Dermis microvascular lymphatic vessel endothelial cell (primary cell): ENCODE results near the gene DGKG. TPM values are rescaled to one million over a fixed set of nuclear protein-coding genes. Genes with fewer than 3 reads are reported as not detected.

Source experiments
- DNase-seq, 2 donors: peaks; one replicate each; pipeline versions ENCODE4 v3.0.0 to v3.0.0-alpha.2; 2010; ENCODE audit warnings: low read depth in 2 of 2
- total RNA-seq: library from RNA; depleted of rRNA; stranded (reverse); fragments of >200 nt; gene quantifications from 2 replicates; pipeline ENCODE4 v1.2.1, GENCODE V29; 2014

The DGKG gene
- total RNA-seq, 1 donor from 2014 or later, result 2.2 TPM

DNA sequence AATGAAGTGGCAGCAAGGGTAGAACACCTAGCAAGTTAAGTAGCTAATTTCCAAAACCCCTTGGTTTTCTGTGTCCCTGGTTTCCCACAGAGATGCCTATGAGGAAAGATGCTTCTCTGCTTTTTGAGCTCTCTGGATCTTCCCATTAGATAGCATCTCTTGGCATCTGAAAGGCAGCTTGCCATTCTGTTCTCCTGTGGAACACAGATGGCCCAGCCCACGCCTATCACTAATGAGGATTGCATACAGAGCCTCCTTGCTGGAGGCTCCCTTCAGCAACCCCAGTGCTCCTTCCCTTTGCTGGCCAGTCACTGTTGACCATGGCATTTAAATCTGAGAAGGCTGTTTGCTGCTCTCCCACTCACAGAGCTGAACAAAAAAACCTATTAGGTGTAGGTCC is 218.8 kb downstream of the DGKG start:
- no peak for DNase-seq

DNA sequence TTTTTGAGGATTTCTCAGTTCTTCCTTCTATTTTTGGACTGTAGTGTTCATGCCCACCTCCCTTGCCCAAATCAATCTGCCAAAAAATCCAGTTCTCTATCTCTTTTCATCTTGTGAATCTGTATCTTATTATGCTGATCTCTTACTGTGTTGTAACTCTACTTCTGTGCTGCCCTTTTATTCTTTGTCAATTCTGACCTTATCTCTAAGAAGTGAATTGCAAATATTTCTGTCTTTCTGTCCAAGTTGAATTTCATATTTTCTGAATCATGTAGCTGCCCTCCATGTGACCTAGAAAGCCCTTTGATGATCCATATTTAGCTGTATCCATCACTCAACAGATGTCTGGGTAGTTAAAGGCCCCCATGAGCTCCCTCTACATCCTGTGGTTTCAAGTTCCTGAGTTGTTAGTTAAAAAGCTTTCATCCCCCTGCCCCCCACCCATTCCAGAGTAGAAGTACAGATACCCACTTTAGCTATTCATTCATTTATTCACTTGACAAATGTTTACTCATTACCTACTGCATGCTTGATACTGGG is 219.6 kb downstream of the DGKG start:
- DNase-seq, result no peak

DNA sequence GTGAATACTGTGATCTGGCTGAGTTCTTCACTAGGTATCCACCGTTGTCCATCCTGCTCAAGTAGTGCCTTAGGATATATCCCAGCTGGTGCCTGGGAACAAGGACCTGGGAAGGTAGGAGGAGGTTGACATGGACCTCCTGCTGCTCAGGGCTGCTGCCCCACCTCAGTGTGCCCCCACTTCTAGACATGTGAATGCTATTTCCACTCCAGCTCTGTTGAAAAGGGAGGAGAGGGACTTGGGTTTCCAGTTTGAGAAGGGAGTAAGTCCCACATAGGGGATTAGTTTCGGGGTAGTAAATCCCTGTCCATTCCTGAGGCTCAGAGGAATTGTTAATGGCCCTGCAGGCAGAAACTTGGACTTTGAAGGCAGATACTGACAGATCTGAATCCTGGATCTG is 220.2 kb downstream of the DGKG start:
- no peak for DNase-seq

DNA sequence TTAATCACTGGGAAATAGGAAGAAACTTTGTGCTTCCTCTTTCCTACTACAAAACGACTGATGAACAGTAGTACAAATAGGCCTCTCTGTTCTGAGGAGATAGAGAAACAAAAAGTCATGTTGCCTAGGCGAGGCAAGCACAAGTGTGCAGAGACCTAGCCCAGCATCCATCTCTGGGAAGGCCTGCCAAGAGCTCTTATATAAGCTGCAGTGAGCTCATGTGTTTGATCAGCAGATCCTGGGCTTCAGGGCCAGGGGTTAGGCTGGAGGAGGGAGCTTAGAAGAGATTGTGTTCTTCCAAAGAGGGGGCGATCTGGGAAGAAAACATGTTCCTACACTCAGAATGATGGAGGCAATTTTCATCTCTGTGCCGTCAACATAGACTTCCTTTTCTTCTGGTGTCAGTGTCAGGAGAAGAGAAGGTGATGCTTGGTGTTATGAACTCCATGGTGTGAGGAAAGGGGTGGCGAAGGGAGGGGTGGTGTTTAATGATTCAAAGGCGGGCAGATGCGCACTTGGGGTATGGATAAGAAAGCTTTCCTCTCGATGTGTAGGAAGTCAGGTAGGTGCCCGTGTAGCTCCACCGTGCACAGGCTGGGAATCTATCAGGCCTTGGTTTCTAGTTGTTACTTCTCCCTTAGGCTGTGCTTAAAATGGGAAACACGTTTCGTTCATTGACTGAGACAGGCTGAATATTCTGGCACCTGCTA is 223.6 kb downstream of the DGKG start:
- no peak for DNase-seq

DNA sequence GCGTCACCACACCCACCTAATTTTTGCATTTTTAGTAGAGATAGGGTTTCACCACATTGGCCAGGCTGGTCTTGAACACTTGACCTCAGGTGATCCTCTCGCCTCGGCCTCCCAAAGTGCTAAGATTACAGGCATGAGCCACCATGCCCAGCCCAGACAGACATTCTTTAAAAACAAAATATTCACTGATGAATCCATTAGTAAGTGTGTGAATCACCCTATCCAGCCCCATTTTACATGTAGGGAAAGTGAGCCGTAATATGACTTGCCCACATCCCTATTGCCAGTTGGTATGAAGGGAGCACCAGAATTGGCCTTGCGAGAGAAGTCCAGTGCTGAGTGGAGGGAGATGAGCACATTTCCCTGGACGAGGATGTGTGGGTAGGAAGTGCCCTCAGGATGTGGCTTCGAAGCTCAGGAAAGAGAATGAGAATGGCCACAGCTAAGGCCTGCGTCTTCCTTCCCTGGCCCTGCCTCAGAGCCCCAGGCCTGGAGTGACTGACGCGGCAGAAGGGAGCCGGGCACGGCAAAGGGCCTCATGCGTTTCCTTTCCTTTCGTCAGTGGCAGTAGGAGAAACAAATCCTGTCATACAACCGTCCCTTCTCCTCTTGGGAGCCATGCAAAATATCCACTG is 224.9 kb downstream of the DGKG start:
- no peak for DNase-seq

DNA sequence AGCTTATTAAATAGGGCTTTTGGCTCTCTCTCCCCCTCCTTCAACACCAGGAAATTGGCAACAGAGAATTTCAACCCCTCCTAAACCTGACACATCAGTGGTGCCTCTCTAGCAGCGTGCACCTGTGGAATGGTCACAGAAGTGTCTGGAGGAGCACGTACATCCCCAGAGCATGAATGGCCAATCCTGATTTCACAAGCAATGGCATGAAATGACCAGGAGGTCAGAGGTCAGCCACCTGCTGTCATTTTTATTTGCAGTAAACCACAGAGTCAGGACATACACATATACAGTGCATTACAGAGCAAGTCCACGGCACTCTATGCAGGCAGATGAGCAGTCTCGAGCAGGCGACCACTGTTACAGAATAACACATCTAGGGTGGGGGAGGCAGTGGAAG is 228.1 kb downstream of the DGKG start:
- no peak for DNase-seq

DNA sequence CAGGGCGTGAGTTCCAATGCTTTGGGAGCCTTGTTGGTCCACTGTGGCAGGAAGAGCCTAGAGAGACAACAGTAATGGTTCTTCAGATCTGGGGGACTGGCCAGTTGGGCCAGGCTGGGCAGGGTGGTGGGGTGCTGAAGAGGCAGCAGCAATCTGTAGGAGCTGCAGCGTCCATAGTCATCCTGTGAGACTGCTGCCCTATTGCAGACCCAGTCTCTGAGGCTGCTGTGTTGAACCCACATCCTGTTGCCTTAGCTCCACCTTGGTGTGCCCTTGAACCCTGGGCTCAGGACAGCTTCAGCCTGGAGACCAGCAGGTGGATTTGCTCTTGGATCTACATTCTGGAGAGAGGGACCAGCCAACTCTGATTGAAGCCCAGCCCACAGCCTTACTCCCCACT is 229.5 kb downstream of the DGKG start:
- no peak for DNase-seq

DNA sequence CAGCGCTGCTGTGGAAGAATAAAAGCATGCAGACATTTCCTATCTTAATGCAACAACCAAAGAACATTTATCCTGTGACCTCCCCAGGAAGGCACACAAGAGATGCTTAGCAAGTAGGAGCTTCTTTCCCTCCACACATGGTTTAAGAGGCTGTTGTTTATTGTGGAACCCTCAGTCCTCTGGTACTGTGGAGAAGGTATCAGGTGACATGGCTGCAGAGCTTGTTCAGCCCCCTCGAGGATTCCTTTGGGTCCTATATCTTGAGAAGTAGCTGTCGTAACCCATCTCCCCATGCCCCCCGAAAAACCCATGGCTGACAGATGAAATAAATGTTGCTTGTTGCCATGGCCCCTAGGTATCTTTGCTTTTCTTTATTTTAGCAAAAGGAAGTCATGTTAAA is 232.8 kb downstream of the DGKG start:
- DNase-seq, result no peak

DNA sequence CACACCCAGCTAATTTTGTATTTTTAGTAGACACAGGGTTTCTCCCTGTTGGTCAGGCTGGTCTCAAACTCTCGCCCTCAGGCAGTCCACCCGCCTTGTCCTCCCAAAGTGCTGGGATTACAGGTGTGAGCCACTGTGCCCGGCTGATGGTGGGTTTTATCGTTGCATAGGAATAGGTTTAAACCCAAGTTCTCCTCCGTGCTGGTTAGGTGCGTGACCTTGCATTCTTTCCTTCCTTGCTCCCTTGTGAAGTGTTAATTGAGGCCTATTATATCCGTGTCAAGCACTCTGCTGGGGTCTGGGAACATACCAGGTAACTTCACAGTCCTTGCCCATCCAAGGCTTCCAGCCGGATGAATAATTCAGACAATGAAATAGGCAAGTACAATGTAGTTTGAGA is 233.9 kb downstream of the DGKG start:
- no peak for DNase-seq

DNA sequence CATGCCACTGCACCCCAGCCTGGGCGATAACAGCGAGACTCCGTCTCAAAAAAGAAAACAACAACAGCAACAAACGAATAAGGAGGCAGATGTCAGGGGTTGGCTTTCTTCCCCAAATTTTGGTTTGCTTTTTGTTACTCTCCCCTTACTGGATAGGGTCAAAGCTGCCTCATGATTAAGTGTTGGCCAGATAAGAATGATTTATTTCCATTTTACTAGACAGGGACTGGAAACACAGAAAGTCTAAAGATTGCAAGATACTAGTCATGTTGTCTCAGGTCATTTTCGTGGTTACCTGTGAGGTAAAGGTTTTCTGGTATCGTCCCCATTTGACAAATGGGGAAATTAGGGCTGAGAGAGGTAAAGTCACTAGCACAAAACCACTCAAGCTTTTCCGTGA is 234.6 kb downstream of the DGKG start:
- DNase-seq, result no peak

DNA sequence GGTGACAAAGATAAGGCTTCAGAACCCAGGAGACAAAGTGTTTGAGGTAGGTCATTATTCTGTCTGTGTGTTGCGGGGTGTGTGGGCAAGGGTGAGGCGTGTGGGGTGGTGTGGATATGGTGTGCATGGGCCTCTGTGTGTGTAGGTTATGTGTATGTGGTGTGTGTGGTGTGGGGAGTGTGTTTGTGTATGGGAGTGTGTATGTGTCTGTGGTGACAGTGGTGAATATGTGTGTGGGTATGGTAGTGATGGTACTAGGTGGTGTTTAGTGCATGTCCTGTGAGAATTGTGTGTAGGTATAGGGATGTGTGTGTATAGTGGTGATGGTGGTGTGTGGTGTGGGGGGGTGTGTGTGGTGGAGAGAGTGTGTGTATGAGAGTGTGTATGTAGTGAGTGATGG is 236.9 kb downstream of the DGKG start:
- DNase-seq, result no peak

DNA sequence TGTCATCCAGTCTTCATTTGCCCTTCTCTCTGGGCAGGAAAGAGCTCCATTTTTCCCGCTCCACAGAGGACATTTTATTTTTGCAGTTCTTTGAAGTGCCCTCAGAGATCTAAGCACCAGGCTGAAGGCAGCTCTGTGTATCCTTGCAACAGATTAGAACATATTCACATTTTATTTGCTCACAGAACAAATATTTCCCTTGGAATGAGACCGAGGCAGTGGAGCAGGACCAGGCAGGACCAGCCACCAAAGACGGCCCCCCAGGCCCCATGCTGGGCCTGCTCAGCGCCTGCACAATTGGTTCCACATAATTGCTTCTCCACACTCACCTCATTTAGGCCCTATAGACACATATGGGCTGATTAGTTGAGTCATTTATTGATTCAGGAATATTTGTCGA is 237.4 kb downstream of the DGKG start:
- no peak for DNase-seq

DNA sequence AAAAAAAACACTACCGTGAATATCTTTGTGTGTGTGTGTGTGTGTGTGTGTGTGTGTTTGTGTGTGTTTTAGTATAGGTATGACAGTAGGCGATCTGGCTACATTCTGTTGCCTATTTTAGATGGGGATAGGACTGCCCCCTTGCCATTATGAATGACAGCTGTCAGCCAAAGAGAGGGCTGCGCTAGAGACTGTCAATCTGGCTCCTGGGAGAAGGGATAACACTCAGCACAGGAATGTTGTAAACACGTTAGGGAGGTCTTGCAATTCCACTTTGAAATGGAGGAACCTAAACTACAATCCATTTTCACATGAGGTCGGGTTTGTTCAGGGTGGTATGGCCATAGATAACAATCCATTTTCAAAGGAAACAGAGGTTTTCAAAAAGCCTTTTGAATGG is 239.0 kb downstream of the DGKG start:
- no peak for DNase-seq

DNA sequence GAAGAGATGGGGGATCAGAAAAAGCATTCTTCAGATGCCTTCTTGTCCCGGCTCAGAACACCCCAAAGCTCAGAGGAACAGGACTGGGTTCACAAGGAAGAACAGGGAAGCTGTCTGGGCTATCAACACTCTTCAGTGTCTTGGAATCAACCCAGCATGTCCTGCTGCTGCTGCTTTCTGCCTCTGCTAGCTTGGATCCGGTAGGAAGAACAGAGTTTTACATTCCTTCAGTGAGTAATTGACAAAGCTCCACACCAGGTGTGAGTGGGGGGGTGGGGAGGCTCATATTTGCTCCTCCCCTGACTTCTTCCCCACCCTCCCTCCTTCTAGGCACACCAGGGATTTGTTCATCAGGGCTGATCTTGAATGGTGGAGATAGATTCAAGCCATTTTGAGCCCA is 240.1 kb downstream of the DGKG start:
- DNase-seq, result no peak

DNA sequence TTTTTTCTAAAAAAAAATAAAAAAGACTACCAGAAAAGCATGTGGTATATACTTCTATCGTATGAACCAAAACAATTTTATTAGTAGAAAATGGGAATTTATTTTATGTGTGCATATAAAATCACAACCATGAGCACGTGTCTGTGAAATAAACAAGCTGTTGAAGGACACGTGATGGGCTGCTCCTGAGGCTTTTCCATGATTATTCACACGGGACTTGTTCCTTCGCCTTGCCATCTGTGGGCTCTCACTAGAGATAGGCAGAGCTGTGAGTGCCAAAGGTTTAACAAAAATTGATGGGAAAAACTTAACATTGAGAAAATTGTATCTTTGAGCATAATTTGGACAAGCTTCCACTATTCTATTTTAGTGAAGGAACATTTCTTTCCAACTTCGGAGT is 240.8 kb downstream of the DGKG start:
- DNase-seq, result no peak

DNA sequence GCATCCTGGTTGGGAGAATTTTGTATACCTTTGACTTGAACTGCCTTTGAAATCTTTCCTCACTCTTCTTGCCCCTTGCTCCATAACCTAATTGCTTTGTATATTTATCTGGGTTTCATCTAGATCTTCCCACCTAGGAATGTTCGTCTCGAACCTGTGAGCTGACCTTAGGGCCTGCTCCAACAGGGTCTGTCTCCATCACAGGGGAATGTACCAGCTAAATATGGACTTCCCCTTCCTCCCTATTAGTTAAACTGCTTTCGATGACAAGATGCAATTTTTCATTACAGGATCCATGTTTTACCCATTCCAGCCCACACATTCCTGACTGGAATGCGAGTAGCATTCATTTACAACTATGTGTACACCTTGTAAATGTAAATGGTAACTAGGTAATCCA is 242.5 kb downstream of the DGKG start:
- no peak for DNase-seq

DNA sequence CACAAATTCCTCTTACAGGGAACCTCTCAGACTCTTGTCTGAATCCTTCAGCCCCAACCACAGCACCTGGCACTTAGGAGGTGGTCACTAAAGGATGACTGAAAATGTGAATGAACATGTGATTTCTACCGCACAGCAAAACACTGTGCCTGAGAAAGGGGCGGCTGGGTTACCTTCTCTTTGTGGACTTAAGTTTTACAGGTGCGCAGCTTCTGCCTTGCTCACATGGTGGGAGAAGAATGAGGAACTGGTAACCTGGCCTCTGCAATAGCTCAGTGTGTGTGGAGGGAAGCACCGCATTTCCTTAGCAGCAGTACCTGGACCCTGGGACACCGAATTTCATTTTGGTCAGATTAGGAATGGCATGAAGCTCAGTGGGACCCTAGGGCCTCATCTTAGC is 243.3 kb downstream of the DGKG start:
- no peak for DNase-seq

DNA sequence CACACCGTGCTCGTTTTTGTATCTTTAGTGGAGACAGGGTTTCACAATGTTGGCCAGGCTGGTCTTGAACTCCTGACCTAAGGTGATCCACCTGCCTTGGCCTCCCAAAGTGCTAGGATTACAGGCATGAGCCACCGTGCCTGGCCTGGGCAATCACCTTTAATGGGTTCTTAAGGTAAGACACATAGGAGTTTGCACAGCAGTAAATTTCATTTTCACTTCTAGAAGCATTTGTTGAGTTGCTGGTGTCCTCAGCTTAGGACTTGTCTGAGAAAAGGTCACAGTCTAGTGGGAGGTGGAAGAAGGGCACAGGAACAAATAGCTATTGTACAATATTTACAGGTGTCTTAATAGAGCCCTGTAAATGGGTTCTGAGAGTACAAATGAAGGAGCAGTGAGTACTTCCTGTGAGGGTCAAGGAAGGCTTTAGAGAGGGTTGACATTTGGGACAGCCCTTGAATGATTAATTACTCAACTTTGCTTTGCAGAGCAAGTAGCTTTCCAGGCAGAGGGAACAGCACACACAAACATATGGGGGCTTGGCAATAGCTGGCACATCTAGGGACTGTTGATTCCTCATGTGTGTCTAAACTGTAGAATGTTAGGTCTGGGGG is 244.4 kb downstream of the DGKG start:
- DNase-seq, result no peak

DNA sequence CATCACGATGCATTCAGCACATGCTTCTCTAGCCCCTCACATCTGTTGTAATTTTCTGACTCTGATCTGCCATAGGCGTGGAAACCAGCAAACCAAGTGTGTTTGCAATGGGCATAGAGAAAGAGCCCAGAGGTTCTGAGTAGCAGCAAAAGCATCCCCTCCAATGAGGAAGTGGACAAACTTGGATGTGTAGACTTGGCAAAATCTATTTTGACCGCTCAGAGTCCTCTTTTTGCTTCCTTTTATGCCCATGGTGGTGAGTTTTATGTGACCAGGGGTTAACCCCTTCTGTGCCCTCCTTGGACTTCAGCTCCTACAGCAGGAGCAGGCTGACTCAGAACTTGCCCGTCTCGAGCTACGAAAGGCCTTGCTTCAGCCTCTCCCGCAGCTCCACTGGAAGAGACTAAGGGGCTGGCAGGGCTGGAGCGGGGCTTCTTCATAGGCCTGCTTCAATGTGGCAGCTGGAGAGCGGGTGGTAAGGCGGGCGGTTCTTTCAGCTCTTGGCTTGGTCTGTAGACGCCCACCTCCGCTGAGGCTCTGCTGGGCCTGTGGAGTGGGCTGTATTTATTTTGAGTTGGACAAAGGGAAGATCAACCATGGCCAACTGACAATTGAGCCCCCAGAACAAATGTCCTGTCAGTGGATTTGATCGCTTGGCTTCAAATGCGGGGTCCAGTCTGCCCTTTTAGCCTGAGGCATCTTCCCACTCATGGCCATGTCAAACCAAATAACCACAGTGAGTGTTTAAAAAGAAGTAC is 246.6 kb downstream of the DGKG start:
- no peak for DNase-seq

DNA sequence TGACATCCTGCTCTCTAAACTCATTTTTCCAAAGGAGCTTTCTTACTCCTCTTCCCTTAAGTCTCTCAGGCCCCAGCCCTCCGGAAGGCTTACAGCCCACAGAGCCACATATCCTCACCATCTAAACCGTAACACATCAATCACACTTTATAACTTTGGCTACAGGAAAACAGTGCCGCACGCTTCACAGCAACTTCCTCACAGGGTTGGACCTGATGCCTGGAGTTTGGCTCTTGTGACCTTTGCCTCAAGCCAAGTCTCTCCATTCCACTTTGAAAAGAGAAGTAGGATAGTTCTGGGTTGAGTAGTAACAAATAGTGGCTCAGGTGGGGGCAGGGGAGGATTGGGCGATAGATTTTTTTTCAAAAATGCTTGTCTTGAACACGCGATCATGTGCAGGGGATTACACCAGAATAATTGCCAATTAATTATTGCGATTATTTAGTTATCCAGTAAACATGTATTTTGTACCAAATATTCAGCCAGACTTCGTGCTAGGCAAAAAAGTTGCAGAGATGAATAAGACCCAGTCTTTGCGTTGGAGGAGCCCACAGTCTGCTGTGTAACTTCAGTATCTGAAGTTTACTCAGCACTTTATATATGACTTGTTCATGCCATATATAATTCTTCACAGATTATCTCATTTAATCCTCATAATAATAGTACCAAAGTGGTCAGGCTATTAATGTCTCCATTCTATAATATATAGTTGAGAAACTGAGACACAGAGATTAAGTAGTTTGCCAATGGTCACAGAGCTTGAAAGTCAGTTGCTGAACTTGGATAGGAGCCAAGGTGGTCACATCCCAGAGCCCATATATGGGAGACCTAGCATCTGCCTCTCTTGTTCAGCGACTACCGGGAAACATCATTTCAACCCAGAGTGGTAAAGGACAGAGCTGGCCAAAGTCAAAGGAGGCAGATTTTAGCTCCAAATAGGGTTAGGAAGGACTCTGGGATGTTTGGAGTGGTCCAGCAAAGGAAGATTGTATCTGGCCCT is 250.8 kb downstream of the DGKG start:
- DNase-seq, result no peak
